ENCODE data around the gene ZNF804B. TPM values are rescaled to one million over a fixed set of nuclear protein-coding genes. Genes with fewer than 3 reads are reported as not detected.
"Not testable (repeated sequence)": the region's sequence is repeated elsewhere in the genome, so short reads cannot be mapped to it uniquely, and the experiment has no call there.

ZNF804B gene
- total RNA-seq, 1 donor, result not detected

DNA sequence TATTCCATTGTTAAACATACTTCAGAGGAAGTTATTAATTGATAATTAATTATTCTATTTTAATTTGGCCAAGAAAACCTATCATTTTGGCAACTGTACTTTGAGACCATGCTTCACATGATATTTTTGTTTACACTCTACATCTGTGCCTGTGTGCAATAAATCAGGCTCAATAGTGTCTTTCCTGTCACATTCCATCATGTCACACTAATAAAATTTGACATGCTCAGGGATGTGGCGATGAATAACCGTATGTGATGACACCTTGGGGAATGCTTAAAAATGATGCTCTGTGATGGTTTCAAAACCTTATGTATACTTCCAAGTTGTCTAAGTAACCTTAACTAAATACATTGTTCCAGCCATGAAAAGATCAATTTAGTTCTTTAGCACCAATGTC, 400.6 kb downstream of the ZNF804B start:
- TF ChIP-seq, protein P1, sequence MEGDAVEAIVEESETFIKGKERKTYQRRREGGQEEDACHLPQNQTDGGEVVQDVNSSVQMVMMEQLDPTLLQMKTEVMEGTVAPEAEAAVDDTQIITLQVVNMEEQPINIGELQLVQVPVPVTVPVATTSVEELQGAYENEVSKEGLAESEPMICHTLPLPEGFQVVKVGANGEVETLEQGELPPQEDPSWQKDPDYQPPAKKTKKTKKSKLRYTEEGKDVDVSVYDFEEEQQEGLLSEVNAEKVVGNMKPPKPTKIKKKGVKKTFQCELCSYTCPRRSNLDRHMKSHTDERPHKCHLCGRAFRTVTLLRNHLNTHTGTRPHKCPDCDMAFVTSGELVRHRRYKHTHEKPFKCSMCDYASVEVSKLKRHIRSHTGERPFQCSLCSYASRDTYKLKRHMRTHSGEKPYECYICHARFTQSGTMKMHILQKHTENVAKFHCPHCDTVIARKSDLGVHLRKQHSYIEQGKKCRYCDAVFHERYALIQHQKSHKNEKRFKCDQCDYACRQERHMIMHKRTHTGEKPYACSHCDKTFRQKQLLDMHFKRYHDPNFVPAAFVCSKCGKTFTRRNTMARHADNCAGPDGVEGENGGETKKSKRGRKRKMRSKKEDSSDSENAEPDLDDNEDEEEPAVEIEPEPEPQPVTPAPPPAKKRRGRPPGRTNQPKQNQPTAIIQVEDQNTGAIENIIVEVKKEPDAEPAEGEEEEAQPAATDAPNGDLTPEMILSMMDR (IDR thresholded peaks at IDR 0.05; ENCODE audit: insufficient read depth, low read length), result no peak
- no peak overlapping the region for H3K4me3 ChIP-seq (ENCODE audit: low read depth, low read length)
- DNase-seq (ENCODE audit: low read depth), result no peak

DNA sequence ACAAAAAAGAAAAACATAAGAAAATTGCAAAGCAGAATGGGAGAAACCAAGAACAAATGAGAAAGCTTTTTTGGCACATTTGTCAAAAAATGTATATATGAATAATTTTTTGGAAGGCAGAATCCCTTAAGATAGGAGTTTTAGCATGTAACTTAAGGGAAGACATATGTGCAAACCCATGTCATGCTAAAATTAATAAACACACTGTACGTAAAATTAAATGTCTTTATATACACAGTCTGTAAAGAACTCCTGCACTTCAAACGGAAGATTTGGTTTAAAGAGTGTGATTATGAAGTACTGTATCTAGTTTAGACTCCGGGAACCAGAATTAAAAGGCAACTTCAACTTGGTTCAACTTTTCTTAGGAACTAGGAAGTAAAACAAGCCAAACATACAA, 405.9 kb downstream of the ZNF804B start:
- TF ChIP-seq, protein P1 (IDR thresholded peaks at IDR 0.05; ENCODE audit: insufficient read depth, low read length), result no peak
- no peak overlapping the region for H3K4me3 ChIP-seq (ENCODE audit: low read depth, low read length)
- DNase-seq (ENCODE audit: low read depth), result no peak

DNA sequence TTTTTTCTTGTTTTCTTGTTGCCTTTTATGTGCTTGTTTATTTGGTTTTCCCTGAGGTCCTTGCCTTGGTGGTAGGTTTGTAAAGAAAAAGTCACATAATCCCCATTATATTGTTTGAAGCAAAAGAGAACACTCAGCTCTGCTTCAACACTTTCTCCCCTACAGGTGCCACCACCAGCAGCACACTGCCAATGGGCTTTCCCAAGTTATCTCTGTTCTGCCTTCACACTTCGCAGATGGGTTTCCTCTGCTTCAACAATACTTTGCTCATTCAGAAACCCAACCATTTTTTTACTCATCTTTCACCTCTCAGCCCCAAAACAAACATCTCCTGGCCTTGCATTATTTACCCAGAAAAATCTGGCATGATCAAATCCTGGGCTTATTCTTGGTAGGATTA, 411.1 kb downstream of the ZNF804B start:
- TF ChIP-seq, protein P1 (IDR thresholded peaks at IDR 0.05; ENCODE audit: insufficient read depth, low read length), result no peak
- H3K4me3 ChIP-seq (ENCODE audit: low read depth, low read length), result no peak overlapping the region
- DNase-seq (ENCODE audit: low read depth), result no peak

DNA sequence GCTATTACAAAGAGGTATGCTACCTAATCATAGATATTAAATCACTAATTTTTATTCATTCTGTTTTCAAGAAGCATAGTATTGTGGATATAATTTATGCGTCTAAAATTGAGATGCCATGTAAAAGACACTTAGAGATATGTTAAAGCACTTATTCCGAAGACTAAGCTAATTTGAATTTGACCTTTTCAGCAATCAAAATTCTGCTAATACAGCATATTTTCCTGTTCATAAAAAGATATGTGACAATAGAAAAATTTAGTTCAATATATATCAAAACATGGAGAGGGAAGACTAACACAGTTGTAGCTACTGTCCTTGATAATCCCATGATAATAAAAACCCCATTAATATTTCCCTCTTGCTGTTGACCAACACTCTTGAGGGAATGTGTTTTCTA, 422.6 kb downstream of the ZNF804B start:
- H3K4me3 ChIP-seq (ENCODE audit: low read depth, low read length), result no peak overlapping the region
- no peak for DNase-seq (ENCODE audit: low read depth)
- TF ChIP-seq, protein P1 (IDR thresholded peaks at IDR 0.05; ENCODE audit: insufficient read depth, low read length), result no peak

DNA sequence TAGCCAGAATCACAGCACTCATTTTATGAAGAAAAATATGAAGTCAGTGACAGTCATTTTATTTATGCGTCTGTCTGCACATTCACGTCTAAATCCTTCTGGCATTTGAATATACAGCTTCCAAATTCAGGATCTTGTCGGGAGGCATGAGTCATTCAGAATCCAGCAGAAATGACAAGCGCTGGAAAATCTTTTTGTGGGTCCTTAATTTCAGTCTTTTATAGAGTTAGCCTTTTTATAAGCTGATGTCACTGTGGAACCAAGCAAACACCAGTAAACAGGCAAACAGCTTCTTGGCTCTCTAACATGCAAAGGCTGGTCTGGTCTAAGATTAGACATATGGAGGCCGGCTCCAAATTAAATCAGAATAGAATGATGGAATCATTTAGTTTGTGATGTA, 424.2 kb downstream of the ZNF804B start:
- TF ChIP-seq, protein P1 (IDR thresholded peaks at IDR 0.05; ENCODE audit: insufficient read depth, low read length), result no peak
- H3K4me3 ChIP-seq (ENCODE audit: low read depth, low read length), result no peak overlapping the region
- no peak for DNase-seq (ENCODE audit: low read depth)

DNA sequence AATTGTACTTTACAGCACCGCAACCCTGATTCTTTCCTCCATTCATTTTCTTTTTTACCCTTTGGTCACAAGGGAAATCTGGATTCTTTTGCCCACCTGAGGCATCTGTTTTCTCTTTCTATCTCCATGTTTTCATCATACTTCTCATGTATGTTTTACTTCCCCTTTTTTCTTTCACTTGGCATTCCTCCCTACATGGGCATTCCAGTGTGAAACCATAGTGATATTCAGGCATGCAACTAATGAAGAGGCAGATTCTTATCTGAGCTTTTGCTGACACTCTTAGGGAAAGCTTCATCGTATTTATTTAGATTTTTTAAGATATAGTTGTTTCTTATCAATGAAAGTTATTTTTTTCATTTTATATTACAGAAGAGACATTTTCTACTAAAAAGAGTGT, 441.3 kb downstream of the ZNF804B start:
- H3K4me3 ChIP-seq (ENCODE audit: low read depth, low read length), result no peak overlapping the region
- no peak for DNase-seq (ENCODE audit: low read depth)
- TF ChIP-seq, protein P1 (IDR thresholded peaks at IDR 0.05; ENCODE audit: insufficient read depth, low read length), result no peak

DNA sequence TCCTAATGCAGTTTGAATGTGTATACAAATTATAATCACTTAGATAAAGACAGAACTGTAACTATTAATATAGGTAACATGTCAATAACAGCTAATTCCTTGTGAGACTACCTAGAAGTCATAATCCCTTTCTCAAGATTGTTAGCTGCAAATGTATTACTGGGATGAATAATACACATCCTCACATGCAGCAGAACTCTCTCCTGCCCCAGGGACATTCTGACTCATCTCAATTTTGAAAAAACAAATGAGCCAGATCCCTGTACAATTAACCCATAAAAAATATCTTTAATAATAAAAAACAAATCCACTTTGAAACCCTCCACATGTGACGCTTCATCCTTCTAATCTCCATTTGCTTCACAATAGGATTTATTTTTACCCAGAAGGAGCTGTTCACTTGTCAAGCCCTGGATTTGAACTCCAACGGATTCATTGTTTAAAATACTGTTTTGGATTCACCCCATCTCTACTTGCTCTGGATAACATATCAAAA, 464.4 kb downstream of the ZNF804B start:
- no peak for DNase-seq (ENCODE audit: low read depth)
- TF ChIP-seq, protein P1 (IDR thresholded peaks at IDR 0.05; ENCODE audit: insufficient read depth, low read length), result no peak

DNA sequence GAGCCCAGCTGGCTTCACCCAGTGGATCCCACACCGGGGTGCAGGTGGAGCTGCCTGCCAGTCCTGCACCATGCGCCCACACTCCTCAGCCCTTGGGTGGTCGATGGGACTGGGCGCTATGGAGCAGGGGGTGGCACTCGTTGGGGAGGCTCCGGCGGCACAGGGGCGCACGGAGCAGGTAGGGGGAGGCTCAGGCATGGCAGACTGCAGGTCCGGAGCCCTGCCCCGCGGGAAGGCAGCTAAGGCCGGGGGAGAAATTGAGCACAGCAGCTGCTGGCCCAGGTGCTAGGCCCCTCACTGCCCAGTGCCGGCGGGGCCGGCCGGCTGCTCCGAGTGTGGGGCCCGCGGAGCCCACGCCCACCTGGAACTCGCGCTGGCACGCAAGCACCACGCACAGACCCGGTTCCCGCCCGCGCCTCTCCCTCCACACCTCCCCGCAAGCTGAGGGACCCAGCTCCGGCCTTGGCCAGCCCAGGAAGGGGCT, 469.2 kb downstream of the ZNF804B start:
- not testable (repeated sequence) for H3K4me3 ChIP-seq (ENCODE audit: low read depth, low read length); DNase-seq (ENCODE audit: low read depth)

More for the DNA sequence above, 464.4 kb downstream of the ZNF804B start:
- no peak overlapping the region for H3K4me3 ChIP-seq (ENCODE audit: low read depth, low read length)
